Measurements from ENCODE around the gene SORL1.

Gene SORL1

DNA sequence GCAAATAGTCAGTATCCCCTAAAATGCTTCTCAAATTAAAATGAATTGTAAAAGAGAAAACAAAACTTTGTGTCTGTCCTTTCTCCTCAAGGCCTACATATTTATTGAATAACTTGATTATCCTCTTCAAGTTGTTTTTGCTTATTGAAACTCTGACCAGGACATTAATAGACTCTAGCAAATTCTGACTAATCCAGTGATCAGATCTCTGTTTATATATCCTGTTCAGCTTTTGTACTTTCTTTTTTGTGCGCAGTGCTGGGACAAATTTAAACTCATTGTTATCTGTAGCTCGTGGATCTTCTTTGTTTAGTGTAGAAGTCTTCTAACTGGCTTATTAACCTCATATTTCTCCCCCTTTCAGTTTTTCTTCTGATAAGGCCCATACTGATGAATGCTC lies 140.6 kb downstream of the SORL1 start:
- DNase-seq, result no peak

DNA sequence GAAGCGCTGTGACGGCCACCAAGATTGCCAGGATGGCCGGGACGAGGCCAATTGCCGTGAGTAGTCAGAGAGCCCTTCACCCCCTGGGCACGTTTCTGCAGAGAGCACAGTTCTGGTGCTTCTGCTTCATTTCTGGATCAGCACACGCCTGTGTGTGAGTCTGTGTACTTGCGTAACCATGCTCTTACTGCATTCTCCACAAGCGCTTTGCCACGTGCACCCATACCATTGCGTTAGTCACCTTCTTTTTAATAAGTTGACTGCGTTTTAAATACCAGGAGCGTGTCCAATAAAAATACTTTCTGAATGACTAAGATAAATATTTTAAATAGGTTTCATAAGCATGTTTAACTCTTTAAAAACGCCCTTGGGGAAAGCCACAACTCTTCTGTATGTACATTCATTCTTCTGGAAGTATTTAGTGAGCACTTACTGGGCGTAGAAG lies 143.6 kb downstream of the SORL1 start:
- DNase-seq, result no peak

DNA sequence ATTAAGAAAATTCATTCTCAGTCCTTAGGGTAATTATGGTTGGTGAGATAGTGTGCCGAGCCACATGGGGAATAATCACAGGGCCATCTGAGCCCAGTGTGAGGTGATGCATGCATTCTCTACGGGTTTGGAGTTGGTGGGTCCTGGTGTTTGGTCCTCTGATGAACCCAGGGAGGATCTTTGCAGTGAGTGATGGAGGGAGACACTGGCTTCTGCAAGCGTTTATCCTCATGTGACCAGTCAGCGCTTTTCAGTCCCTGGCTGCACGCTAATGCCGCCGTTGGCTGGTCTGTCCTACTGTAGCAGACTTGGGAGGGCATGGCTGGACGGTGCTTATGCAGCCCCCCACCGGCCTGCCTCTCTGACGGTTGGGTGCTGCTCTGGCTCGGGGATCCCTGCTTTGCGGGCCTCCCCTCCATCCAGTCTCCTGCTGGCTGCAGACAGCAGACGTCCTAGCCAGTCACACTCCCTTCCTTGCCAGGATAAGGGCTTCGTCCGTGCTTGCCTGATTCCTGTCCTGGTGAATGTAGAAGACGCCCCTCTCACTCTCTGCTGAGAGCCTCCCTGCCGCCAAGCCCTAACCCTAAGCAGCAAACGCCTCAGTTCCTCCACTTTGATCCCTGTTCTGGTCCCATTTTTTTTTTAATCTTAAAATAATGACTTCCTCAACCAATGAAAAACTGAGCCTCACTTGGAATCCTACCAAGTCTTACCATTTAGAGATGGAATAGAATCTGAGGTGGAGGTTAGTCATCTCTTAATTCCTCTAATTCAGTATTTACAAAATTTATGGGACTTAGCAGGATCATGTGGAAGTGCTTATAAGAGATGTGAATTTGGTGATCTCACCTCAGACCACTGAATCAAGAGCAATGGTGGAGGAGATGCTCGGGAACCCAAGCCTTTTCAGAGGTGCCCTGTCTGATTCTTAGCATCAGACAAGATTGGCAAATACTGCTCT lies 144.4 kb downstream of the SORL1 start:
- DNase-seq, result no peak

DNA sequence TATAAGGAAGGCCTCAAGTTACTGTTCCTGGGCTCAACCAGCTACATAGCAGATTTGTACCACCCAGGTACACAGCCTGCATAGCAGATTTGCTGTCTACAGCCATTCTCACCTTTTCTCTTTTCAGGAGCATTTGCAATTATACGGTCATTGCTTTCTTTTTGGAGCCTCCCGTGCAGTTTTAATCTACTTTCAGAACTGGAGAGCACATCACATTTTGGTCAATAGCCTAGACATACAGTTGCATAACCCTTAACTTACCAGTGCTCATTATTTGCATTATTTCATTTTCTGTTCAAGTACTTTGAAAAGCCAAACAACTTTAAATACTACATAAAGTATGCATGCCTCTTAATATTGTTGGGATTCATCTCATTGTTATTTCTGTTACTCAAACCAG lies 151.2 kb downstream of the SORL1 start:
- DNase-seq, result no peak

DNA sequence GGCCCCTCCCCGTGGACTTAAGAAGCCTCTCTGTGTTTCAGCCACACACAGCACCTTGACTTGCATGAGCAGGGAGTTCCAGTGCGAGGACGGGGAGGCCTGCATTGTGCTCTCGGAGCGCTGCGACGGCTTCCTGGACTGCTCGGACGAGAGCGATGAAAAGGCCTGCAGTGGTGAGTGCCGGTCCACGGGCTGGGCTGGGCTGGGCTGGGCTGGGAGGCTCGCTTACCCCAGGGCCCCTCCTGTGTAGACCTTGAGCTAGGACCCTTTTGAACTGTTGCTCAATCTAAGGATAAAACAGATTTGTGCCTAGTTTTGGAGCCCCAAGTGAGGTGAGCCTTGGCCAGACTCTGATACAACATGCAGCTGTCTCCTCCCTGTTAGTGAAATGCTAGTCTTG lies 152.0 kb downstream of the SORL1 start:
- DNase-seq, result no peak

DNA sequence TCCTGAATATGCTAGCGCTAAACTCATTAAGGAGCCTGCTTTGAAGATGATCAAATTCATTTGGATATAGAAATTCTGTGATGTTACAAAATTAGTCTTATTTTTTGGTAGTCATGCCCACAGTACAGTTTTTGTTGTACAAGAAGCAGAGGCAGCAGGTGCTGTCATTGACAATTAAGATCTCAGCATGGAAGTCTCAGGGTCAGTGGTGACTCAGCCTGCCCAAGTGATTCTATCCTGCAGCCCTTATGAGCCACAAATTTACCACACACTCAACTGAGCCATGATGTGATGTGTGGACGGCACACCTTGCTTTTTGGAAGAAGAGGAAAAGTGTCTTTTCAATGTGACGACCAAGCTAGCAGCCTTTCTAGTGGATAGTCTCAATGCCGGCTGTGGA lies 154.2 kb downstream of the SORL1 start:
- DNase-seq, result no peak

DNA sequence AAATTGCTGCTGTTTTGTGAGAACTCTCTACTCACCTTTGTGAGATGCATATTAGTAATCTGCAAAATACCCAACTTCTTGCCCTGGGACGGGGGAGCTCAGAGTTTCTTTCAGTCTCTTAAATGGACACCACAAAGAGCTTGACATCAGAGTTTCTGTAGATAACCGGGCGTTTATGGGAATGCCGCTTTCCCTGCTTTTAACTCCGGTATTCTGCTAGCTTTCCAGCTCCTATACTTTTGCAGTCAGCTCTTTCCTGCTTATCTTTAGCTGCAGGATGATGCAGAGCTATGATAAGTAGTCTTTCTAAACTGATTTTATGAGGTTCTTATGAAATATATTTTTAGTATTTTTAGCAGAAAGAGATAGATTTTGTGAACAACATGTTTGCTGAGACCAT lies 155.2 kb downstream of the SORL1 start:
- DNase-seq, result no peak

DNA sequence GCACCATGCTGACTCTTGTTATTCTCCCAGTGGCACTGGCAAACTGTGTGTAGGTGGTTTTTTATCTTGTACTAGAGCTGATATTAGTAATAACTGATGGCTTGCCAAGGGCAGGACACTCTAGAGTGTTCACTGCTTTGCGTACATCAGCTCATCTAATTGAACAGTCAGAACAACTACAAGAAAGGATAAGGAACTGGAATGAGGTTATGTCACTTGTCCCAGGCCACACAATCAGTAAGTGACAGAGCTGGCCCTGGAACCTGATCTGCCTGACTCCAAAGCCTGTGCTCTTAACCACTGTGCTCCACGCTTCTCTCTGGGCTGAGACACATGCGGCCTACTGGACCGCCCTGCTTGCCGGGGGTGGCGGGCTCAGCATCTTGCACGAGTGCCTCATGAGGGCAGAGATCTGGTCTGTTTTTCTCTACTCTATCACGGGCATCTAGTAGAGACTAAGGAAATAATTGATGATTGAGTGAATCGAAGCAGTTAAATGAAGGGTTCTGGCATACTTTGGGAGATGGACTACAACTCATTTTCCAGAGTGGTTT lies 156.5 kb downstream of the SORL1 start:
- DNase-seq, result no peak

DNA sequence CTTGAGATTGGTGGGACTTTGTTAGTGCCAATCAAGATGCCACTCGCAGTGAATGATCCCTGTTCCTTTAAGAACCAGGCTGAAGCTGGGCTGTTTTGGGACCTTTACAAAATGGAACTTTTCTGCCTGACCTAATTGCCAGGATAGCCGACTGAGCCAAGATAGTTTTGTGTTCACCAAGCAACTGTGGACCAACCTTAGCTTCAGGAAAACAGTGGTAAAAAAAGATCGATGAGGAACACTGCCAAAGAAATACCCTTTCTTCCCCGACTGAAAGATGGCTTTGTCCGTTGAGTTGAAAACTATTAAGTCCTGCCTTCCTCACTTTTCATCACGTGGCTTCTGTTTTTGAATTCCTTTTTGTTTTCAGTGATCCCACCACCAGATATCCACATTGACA lies 158.6 kb downstream of the SORL1 start:
- no peak for DNase-seq

DNA sequence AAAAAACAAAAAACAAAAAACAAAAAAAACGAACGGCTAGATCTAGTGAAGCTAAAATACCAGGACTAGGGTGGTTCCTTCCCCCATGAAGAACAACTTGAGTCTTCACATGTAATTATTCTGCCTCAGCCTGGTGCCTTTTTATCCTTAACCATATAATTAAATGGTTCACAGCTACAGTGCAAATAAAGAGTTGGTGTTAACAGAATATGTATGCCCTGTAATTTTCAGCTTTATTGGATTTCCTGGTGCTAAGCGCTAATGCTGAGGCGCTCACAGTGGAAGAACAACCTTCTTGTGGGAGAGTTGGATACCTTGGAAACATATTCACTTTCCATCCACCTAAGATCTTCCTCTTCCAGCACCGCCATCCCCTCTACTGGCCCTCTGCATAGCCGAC lies 159.1 kb downstream of the SORL1 start:
- DNase-seq, result no peak

DNA sequence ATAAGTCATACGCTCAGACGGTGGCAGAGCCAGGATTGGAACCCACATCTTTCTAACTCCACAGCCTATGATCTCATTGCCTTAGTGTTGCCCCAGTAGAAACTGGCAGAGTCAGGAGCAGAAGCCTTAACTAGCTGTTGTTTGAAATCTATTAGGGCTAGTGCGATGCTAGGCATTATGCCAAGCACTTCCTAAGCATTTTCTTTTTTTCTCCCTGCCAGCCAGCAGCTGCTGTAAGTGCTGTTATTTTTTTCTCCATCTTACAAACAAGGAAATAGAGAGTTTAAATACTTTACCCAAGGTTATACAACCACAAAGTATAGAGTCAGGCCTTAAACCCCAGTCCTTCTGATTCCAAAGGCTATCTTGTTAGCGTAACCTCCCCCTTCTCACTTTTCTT lies 161.6 kb downstream of the SORL1 start:
- DNase-seq, result no peak

DNA sequence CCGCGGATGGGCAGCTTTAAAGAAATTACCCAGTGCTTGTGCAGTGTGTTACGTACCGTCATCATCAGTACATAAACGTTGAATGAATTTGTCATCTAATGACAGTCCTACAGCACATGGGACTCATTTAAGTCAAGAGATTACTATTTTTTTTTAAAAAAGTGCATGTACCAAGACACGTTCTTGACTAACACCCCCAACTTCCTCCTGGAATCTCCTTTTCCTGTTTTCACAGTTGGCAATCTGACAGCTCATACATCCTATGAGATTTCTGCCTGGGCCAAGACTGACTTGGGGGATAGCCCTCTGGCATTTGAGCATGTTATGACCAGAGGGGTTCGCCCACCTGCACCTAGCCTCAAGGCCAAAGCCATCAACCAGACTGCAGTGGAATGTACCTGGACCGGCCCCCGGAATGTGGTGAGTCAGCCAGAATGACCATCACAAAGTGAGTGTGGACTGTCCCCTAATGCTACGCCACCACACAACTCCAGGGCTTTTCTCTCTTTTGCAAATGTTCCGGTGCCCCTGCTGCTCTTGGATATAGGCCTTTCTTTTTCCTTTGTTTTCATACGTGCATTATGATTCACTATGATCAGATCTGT lies 162.6 kb downstream of the SORL1 start:
- no peak for DNase-seq

DNA sequence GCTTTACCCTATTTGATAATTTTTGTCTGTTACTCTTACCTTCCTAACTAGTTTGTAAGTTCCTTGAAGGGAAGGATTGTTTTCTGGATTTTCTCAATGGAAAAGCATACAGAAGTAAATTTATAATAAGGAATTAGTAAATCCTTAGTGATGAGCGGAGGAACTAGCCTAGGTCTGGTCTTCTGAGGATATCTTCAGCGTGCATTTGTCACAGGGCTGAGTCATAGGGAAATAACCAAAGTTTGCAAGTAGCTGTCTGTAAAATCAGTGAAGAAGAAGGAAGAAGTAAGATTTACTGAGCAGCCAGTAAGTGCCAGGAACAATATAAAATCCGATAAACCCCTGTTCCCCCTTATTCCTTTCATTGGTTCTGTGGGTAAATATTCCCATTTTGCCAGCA lies 163.4 kb downstream of the SORL1 start:
- no peak for DNase-seq

DNA sequence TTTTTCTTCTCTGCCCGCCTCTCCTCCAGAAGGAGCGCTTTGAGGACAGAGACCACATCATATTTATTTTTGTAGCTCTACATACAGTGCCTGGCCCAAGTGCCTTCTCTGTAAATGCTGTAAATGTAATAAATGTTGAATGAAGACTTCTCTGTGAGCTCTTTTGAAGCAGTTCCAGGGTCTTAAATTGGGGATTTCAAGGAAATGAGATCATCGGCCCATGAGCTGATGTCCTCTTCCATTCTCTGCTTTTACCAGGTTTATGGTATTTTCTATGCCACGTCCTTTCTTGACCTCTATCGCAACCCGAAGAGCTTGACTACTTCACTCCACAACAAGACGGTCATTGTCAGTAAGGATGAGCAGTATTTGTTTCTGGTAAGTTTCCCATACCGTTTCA lies 166.4 kb downstream of the SORL1 start:
- DNase-seq, result no peak

DNA sequence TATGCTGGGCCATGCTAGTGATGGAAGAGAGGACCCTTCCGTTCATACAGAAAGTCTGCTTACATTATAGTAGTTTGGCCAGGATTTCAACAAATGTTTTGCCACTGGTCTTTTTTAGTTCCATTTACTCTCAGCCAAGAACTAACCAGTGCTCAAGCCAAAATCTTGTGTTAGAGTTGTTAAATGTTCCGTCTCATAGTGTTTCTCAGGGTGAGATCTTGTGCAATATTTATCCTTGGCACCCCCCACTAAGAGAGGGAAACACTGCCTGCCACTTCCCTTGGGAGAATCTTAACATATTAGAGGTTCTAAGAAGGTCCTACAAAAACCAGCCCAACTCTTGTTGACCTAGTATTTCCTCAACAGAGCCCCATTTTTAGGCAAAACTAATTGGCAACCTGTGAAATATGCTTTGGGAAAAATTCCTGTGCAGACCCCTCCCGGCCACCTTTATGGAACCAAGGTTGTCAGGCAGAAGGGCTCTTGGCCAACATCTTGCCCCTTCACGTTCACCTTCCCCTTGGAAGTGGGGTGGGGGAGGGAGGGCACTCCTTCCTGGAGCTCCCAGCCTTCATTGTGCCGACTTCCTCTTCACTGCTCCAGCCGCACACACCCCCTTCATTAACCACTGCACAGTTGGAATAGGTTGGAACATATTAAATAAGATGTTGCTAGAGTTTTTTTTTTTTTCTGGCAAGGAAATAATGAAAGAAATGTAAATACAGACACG lies 173.8 kb downstream of the SORL1 start:
- no peak for DNase-seq

DNA sequence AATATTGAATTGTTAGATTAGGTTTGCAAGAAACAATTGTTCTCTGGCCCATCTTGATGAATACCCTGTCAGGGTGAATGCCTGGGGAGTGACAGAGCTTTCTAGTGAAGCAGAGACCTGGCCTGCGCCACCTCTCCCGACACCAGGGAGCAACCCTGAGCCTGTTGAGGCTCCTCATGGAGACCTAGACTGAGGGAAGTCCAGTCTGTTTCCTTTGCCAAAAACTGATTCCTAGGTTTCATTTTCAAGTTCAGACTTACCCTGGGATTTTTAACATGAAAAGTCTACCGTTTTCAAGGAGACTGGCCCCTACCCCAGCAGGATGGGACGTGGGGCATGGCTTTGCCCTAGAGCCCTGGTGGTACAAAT lies 174.4 kb downstream of the SORL1 start:
- DNase-seq, result no peak

DNA sequence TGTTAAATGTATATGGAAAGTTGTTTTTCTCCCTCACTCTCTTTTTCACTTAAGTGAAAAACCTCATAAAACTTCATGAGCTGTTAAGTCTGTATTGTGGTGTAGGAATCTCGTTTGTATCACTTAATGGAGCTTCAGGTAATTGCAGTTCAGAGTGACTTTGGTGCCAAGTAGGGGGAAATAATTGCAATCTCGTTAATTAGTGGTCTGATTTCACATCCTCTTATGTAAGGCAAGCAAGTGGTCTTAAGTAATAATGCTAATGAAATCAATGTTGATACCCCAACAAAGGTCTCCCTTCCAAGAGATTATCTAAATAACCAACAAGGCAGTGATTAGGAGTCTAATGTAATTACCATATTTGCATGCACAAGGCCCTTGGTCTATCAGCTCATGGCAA lies 174.9 kb downstream of the SORL1 start:
- no peak for DNase-seq

DNA sequence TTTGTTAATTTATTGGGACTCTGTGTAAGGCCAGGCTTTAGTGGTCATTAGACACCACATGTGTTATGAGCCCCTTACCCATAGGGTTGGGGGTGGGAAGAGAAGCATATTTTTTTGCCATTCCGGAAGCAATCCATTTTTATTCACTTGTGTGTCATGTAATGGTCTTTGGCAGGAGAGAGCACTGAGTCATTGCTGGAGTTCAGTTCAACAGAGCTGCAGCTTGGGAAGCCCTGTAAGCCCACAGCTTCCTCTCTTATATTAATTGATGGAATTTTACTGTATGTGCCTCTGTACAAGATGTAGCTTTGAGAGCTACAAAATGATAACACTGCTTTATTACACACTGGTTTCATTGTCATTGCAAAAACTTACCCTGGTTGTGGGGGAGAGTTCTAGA lies 177.9 kb downstream of the SORL1 start:
- no peak for DNase-seq

DNA sequence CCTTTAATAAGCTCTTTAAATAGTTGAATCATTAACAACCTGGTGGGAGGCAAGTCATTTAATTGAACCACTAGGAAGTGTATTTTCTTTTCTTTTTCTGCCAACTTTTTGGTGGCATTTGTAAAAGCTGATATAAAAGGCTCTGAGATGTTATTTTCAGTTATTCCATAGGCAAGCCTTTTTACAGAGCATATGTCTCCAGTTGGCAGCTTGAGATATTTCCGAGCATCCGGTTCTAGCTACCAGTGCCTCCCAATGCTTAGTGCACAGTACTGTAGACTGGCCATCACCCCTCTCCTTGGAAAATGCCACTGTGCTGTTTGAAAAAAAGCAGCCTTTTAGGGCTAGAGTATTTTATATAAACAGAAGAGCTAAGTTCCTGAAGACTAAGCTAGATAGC lies 179.3 kb downstream of the SORL1 start:
- DNase-seq, result no peak

DNA sequence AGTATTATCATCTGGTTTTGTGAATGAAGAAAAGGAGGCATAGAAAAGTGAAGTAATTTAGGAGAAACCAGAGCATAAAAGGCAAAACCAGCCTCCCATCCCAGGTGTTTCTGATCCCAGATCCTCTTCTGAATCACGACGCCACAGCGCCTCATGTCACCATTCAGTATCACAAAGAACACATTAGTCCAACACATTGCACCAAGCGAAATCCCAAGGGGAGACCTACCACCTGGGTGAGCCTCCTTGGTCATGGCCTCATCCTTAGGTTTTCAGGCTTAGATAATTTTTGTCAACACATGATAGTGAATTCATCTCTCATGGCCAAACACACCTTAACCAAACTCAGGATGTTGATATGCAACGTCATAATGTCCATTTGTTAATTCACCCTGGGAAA lies 182.2 kb downstream of the SORL1 start:
- DNase-seq, result no peak

DNA sequence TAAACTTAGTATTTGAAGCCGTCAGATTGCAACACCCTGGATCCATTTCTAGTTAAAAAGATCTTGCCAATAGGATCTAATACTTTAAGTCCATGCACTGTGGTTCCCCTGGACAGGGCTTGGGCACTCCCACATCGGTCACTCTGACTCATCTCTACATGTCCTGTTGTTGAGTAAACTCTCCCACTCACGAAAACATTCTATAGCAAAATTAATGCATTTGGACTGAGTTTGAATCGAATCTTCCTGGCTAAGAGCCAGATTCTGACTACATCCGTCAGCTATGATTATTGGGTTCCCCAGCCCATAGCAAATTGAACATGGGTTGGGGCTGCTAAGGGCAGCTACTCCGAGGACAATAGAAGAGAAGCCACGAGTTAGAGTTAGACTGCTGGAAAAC lies 182.8 kb downstream of the SORL1 start:
- no peak for DNase-seq

DNA sequence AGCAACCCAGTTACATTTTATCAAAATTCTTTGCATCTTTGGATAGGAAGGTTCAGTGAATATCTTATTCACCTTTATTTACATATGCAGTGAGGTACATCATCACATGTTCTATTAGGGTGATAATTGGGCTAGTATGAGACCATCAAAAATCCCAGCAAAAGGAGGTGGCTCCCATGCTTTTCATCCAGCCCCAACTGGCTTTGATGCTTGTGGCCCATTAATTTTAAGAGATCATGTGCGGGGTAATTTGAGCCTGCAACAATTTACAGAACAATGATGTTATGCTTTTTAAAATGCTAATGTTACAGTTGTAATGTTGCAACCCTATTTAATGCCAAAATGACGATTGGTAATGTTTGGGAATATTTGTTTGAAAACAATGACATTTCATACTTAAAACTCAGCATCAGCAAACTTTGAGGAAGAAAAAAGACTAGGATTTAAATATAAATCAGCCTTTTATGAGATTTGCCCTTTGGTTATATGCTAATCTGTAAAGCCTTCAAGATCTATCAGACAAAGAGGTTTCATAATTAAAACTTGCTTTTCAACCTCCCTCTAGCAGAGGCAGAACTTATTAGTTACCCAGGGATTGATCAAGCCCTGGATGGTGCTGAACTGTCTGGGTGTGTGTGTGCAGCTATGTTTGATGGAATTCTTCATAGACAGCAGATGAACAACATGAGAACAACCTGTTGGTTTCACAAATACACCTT lies 184.1 kb downstream of the SORL1 start:
- DNase-seq, result no peak

DNA sequence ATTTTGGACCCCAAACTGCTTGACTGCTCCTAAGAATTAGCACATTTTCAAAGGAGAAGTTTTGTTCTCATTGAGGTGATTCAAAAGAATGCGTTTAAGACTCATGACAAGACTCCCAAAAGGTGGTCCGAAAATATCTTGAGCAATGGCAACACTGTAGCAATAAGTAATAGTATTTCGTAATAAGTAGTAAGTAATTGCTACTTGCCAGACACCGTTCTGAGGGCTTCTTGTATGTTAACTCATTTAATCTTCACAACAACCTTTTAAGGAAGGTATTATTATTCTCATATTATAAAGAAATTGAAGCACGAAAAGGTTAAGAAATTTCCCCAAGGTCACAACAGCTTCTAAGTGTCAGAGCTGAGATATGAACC lies 184.7 kb downstream of the SORL1 start:
- no peak for DNase-seq
